HCT116 (cell line): ENCODE data around the gene KLK11. TPM values are rescaled to one million over a fixed set of nuclear protein-coding genes. Genes with fewer than 3 reads are reported as not detected.

ENCODE experiments used
- ATAC-seq: fragments of 200-7000 bp; cut with Tn5 transposase; 2 replicates; pipeline ENCODE4 v1.9.1; 2020; ENCODE audit warnings: mild to moderate bottlenecking, moderate library complexity
- BruUV-seq: library from RNA; stranded (reverse); fragments of 400-500 nt; replicated peaks from 2 replicates; lab custom pipeline; 2021; lab: Mats Ljungman, UMichigan
- CTCF ChIA-PET: fragments of 300-600 bp; sonication (Branson Sonifier 250); formaldehyde crosslinking; loops from one replicate; lab custom pipeline; 2021; ENCODE audit warnings: antibody characterized with exemption; lab: Charles Lee
- POLR2A ChIA-PET: fragments of 300-600, 350-600 bp; sonication (Branson Sonifier 250); formaldehyde crosslinking; loops from one replicate; lab custom pipeline; 2021; ENCODE audit warnings: antibody characterized with exemption; lab: Charles Lee
- RAD21 ChIA-PET, 2 experiments: fragments of 300-600 bp; sonication (Branson Sonifier 250); formaldehyde crosslinking; loops; one replicate each; lab custom pipeline; 2023; ENCODE audit warnings: low total read pairs in 2 of 2; ENCODE audit not compliant: uncharacterized antibody in 2 of 2, unreplicated experiment in 2 of 2, low non-redundant PET in 1 of 2; lab: Charles Lee
- DNase-seq: peaks from one replicate; pipeline ENCODE4 v3.0.0-alpha.2; 2010; ENCODE audit warnings: low read depth, low spot score
- H2AFZ ChIP-seq: fragments of 200-600 bp; shearing (Covaris generic), sonication (generic); 2 replicates; pipeline ENCODE4 v1.6.1; 2017; ENCODE audit warnings: low read depth, mixed run types, mixed read lengths, antibody characterized with exemption, low read length; ENCODE audit not compliant: poor library complexity, severe bottlenecking
- H3K27ac ChIP-seq: 2 replicates; pipeline ENCODE4 v1.5.1; 2012; ENCODE audit warnings: low read depth, low read length
- H3K27me3 ChIP-seq: fragments of 200-600 bp; sonication (generic); 2 replicates; pipeline ENCODE4 v1.6.1; 2016; ENCODE audit warnings: mixed run types, low read length, mixed read lengths; ENCODE audit not compliant: insufficient read depth
- H3K36me3 ChIP-seq, 2 experiments: fragments of 200-500 bp in 1 of 2; fragments of 200-600 bp in 1 of 2; sonication (Bioruptor generic) in 1 of 2; sonication (generic) in 1 of 2; 2 replicates each; pipeline versions ENCODE4 v1.5.1 to v1.6.1; 2014 to 2016; ENCODE audit warnings: low read length in 2 of 2, inconsistent platforms in 1 of 2, mixed read lengths in 1 of 2, mixed run types in 1 of 2; ENCODE audit not compliant: insufficient read depth in 2 of 2, control insufficient read depth in 1 of 2
- H3K4me1 ChIP-seq, 2 experiments: fragments of 200-600 bp in 1 of 2; sonication (generic) in 1 of 2; 2 replicates each; pipeline versions ENCODE4 v1.5.1 to v1.6.1; 2012 to 2017; ENCODE audit warnings: low read length in 2 of 2, inconsistent platforms in 1 of 2, mild to moderate bottlenecking in 1 of 2, mixed read lengths in 1 of 2, mixed run types in 1 of 2, moderate library complexity in 1 of 2; ENCODE audit not compliant: insufficient read depth in 2 of 2, control insufficient read depth in 1 of 2
- H3K4me2 ChIP-seq: fragments of 200-600 bp; sonication (generic); 2 replicates; pipeline ENCODE4 v1.6.1; 2017; ENCODE audit warnings: mixed run types, low read length, mixed read lengths
- H3K4me3 ChIP-seq, 2 experiments: fragments of 200-600 bp in 1 of 2; sonication (generic) in 1 of 2; replicated peaks in 1 of 2; 2 replicates each; pipeline ENCODE4 v1.5.1; 2011 to 2016; ENCODE audit warnings: low read length in 2 of 2, control low read depth in 1 of 2, low read depth in 1 of 2, mild to moderate bottlenecking in 1 of 2, mixed read lengths in 1 of 2, mixed run types in 1 of 2
- H3K79me2 ChIP-seq: fragments of 200-600 bp; sonication (generic); 2 replicates; pipeline ENCODE4 v1.6.1; 2017; ENCODE audit warnings: mild to moderate bottlenecking, mixed run types, low read length, moderate library complexity, mixed read lengths; ENCODE audit not compliant: insufficient read depth
- H3K9ac ChIP-seq: fragments of 200-600 bp; sonication (generic); 2 replicates; pipeline ENCODE4 v1.6.1; 2016; ENCODE audit warnings: low read length, mixed read lengths
- H3K9me2 ChIP-seq: fragments of 200-600 bp; sonication (generic), shearing (Covaris generic); 2 replicates; pipeline ENCODE4 v1.6.1; 2017; ENCODE audit warnings: mixed run types, mild to moderate bottlenecking, moderate library complexity; ENCODE audit not compliant: insufficient read depth
- H3K9me3 ChIP-seq, 2 experiments: fragments of 200-500 bp in 1 of 2; fragments of 200-600 bp in 1 of 2; sonication (Bioruptor generic) in 1 of 2; sonication (generic) in 1 of 2; 2 replicates each; pipeline ENCODE4 v1.6.1; 2014 to 2017; ENCODE audit warnings: low read length in 2 of 2, mixed read lengths in 2 of 2, inconsistent platforms in 1 of 2, low read depth in 1 of 2, mild to moderate bottlenecking in 1 of 2, mixed run types in 1 of 2, moderate library complexity in 1 of 2; ENCODE audit not compliant: control insufficient read depth in 1 of 2, insufficient read depth in 1 of 2
- H4K20me1 ChIP-seq: fragments of 200-600 bp; sonication (generic), shearing (Covaris generic); 2 replicates; pipeline ENCODE4 v1.6.1; 2017; ENCODE audit warnings: mixed run types, mild to moderate bottlenecking, moderate library complexity; ENCODE audit not compliant: insufficient read depth
- CEBPB ChIP-seq: IDR thresholded peaks from 2 replicates; pipeline ENCODE4 v1.6.1; 2012; ENCODE audit warnings: low read depth
- ELF1 ChIP-seq: IDR thresholded peaks from 2 replicates; pipeline ENCODE4 v1.6.1; 2012; ENCODE audit warnings: low read depth, borderline replicate concordance
- EZH2 ChIP-seq: fragments of 200-600 bp; sonication (generic); IDR thresholded peaks from 2 replicates; pipeline ENCODE4 v1.6.1; 2017; ENCODE audit warnings: antibody characterized with exemption, mixed run types
- EZH2phosphoT487 ChIP-seq: fragments of 200-600 bp; IDR thresholded peaks from 2 replicates; pipeline ENCODE4 v1.6.1; 2018; ENCODE audit warnings: antibody characterized with exemption, borderline replicate concordance
- FOSL1 ChIP-seq: IDR thresholded peaks from 2 replicates; pipeline ENCODE4 v1.6.1; 2012; ENCODE audit warnings: low read depth
- JUND ChIP-seq: IDR thresholded peaks from 2 replicates; pipeline ENCODE4 v1.6.1; 2012
- POLR2A ChIP-seq: IDR thresholded peaks from 2 replicates; pipeline ENCODE4 v1.7.0; 2011; ENCODE audit warnings: borderline replicate concordance; ENCODE audit not compliant: insufficient read depth, insufficient read length; ENCODE audit errors: extremely low read depth
- POLR2AphosphoS5 ChIP-seq: IDR thresholded peaks from 2 replicates; pipeline ENCODE4 v1.6.1; 2011; ENCODE audit warnings: mild to moderate bottlenecking, low read depth, low read length, moderate library complexity
- RAD21 ChIP-seq: IDR thresholded peaks from 2 replicates; pipeline ENCODE4 v1.6.1; 2012; ENCODE audit warnings: low read depth, mild to moderate bottlenecking
- SIN3A ChIP-seq: IDR thresholded peaks from 2 replicates; pipeline ENCODE4 v1.6.1; 2012; ENCODE audit warnings: low read depth
- SP1 ChIP-seq: IDR thresholded peaks from 2 replicates; pipeline ENCODE4 v1.6.1; 2012; ENCODE audit warnings: low read depth
- TCF7L2 ChIP-seq: IDR thresholded peaks from 2 replicates; pipeline ENCODE4 v1.7.0; 2011; ENCODE audit warnings: borderline replicate concordance, inconsistent platforms; ENCODE audit not compliant: insufficient read depth, insufficient read length; ENCODE audit errors: extremely low read depth
- YY1 ChIP-seq: IDR thresholded peaks from 2 replicates; pipeline ENCODE4 v1.6.1; 2011; ENCODE audit warnings: low read length, low read depth, moderate library complexity, mild to moderate bottlenecking; ENCODE audit not compliant: insufficient replicate concordance; ENCODE audit errors: extremely low read depth
- ZFX ChIP-seq: fragments of 450-650 bp; IDR thresholded peaks from 2 replicates; pipeline ENCODE4 v1.6.1; 2017
- ZNF274 ChIP-seq: fragments of 200-500 bp; sonication (Bioruptor generic); IDR thresholded peaks from 2 replicates; pipeline ENCODE4 v1.6.1; 2014; ENCODE audit warnings: mild to moderate bottlenecking, low read depth, low read length, inconsistent platforms
- intact Hi-C: fragments of 100-400 bp; cut with micrococcal nuclease; formaldehyde crosslinking; loops from 2 replicates; pipeline ENCODE4 v1.10.0; 2022
- total RNA-seq: library from RNA; stranded (reverse); gene quantifications from one replicate; pipeline ENCODE4 v1.2.1, GENCODE V29; 2021; ENCODE audit not compliant: unreplicated experiment
- TF ChIP-seq, protein P1 (sequence below): IDR thresholded peaks from 2 replicates; pipeline ENCODE4 v1.6.1; 2011; ENCODE audit warnings: mild to moderate bottlenecking, low read length, moderate library complexity; ENCODE audit not compliant: insufficient replicate concordance; ENCODE audit errors: extremely low read depth
- TF ChIP-seq, protein P2 (sequence below): IDR thresholded peaks from 2 replicates; pipeline ENCODE4 v1.6.1; 2012
- TF ChIP-seq, protein P3 (sequence below): IDR thresholded peaks from 2 replicates; pipeline ENCODE4 v1.6.1; 2012

Gene KLK11
- total RNA-seq, 1 experiment from 2014 or later: not detected

DNA sequence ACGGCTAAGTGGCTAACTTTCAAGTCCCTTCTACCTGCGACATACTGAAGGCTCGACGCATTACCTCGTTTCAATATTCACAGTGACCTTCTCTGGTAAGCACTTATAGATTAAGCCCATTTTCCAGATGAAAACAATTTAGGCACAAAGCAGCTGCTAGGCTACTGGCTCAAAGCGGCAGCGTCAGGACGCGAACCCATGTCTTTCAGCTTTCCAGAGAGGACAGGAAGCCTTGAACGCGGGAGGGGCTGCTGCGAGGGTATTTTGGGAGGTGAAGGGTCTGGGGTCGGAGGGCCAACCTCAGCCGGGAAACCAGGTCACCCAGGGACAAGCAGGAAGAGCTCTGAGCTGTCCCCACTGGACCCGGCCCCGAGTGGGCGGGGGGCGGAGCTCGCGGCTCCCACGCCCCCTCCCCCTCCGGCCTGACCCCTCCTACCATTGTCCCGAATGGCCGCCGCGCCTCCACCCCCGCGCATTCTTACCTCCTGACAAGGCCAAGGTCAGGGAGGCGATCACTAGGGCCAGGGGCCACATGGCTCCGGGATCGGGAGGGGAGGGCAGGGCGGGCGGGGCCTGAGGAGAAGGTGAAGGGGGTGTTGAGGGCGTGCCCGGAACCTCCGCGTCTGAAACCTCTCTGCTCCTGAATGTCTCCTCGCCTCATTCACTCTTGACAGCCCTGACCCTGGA, 38.3 kb upstream of the KLK11 start, which contains the start of gene KLK13 (continued):
- TF ChIP-seq, protein P1, sequence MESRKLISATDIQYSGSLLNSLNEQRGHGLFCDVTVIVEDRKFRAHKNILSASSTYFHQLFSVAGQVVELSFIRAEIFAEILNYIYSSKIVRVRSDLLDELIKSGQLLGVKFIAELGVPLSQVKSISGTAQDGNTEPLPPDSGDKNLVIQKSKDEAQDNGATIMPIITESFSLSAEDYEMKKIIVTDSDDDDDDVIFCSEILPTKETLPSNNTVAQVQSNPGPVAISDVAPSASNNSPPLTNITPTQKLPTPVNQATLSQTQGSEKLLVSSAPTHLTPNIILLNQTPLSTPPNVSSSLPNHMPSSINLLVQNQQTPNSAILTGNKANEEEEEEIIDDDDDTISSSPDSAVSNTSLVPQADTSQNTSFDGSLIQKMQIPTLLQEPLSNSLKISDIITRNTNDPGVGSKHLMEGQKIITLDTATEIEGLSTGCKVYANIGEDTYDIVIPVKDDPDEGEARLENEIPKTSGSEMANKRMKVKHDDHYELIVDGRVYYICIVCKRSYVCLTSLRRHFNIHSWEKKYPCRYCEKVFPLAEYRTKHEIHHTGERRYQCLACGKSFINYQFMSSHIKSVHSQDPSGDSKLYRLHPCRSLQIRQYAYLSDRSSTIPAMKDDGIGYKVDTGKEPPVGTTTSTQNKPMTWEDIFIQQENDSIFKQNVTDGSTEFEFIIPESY: no peak

DNA sequence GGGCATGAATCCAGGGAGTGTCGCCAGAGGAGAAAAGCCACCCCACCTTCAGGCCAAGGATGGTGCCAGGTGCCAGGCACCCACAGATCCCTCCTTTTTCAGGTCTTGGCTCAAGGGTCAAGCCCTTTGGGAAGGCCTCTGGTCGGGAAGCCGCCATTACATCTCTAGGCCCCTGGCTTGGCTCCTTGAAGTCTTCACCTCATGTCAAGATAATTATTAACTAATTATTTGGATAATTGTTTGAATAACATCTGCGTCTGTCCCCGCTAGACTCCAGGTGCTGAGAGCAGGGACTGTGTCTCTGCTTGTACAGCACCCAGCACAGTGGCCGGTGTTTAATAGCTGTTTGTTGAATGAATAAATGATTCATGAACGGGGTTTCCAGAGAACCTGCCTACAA, 37.2 kb upstream of the KLK11 start:
- Histone ChIP-seq H3K4me3 (no peak overlapping the region), H3K27me3 (no peaks in the 10 kb centered on the region; the same call in 1 of the 2 replicates), H2AFZ (no peak overlapping the region), H3K27ac (no peak overlapping the region), H3K9me2 (no peaks in the 10 kb centered on the region), H3K9me3 (no peaks in the 10 kb centered on the region), H3K4me2 (peak overlapping the region; percentile 74; the same call in 1 of the 2 replicates), H3K79me2 (no peaks in the 10 kb centered on the region), H3K9ac (no peak overlapping the region), H4K20me1 (no peaks in the 10 kb centered on the region), H3K4me1 (peaks cover 9 to 28% of the 10 kb centered on the region in 2 experiments), H3K36me3 (no peaks in the 10 kb centered on the region)
- DNase-seq (no peak), ATAC-seq (no peak)
- intact Hi-C loops: no loop called here
- ChIA-PET RAD21 (no interaction called here), CTCF (no interaction called here), POLR2A (no interaction called here)
- no TSS peak for BruUV-seq
- TF ChIP-seq EZH2 (no peak), SIN3A (no peak), RAD21 (no peak), YY1 (no peak), SP1 (no peak), EZH2phosphoT487 (no peak), POLR2AphosphoS5 (no peak), CEBPB (no peak), TCF7L2 (no peak), ELF1 (no peak), JUND (no peak), FOSL1 (no peak), ZNF274 (no peak), POLR2A (no peak), ZFX (no peak)
- TF ChIP-seq, protein P2, sequence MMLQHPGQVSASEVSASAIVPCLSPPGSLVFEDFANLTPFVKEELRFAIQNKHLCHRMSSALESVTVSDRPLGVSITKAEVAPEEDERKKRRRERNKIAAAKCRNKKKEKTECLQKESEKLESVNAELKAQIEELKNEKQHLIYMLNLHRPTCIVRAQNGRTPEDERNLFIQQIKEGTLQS: no peak
- TF ChIP-seq, protein P1: no peak
- TF ChIP-seq, protein P3, sequence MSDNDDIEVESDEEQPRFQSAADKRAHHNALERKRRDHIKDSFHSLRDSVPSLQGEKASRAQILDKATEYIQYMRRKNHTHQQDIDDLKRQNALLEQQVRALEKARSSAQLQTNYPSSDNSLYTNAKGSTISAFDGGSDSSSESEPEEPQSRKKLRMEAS: no peak
